D721Med (cell line): ENCODE measurements around the gene AGT.

Experiments
- DNase-seq: peaks from one replicate; pipeline ENCODE4 v3.0.0; 2011; ENCODE audit warnings: low spot score; ENCODE audit not compliant: insufficient read length
- FAIRE-seq: peaks from 2 replicates; lab custom pipeline; 2011; peaks lifted over from hg19 to GRCh38; lab: Jason Lieb, UNC
- TF ChIP-seq, protein P1 (sequence below): IDR thresholded peaks from 2 replicates; pipeline ENCODE4 v1.5.1; 2012; ENCODE audit warnings: mild to moderate bottlenecking, control low read depth; ENCODE audit not compliant: insufficient read depth; ENCODE audit errors: missing control alignments

Gene AGT

DNA sequence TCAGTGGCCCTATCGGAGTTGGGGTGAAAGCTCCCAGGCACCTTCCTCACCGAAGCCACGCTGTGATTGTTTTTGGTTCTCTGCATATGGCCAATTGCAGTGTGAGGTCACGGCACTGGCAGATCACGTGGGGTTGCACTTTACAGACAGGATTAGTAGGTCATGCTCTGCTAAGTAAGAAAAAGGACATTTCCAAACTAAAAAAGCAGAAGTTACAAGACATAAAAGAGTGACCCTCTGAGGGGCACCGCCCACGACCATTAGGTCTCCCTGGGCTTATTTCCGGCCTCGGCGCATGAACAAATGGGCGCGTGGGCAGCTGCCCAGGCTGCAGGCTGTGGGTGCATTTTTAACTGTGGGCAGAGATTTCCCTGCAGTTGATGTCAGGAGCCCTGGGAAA lies 35.2 kb upstream of the AGT start:
- DNase-seq: no peak
- TF ChIP-seq, protein P1, sequence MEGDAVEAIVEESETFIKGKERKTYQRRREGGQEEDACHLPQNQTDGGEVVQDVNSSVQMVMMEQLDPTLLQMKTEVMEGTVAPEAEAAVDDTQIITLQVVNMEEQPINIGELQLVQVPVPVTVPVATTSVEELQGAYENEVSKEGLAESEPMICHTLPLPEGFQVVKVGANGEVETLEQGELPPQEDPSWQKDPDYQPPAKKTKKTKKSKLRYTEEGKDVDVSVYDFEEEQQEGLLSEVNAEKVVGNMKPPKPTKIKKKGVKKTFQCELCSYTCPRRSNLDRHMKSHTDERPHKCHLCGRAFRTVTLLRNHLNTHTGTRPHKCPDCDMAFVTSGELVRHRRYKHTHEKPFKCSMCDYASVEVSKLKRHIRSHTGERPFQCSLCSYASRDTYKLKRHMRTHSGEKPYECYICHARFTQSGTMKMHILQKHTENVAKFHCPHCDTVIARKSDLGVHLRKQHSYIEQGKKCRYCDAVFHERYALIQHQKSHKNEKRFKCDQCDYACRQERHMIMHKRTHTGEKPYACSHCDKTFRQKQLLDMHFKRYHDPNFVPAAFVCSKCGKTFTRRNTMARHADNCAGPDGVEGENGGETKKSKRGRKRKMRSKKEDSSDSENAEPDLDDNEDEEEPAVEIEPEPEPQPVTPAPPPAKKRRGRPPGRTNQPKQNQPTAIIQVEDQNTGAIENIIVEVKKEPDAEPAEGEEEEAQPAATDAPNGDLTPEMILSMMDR: no peak
- no peak for FAIRE-seq

DNA sequence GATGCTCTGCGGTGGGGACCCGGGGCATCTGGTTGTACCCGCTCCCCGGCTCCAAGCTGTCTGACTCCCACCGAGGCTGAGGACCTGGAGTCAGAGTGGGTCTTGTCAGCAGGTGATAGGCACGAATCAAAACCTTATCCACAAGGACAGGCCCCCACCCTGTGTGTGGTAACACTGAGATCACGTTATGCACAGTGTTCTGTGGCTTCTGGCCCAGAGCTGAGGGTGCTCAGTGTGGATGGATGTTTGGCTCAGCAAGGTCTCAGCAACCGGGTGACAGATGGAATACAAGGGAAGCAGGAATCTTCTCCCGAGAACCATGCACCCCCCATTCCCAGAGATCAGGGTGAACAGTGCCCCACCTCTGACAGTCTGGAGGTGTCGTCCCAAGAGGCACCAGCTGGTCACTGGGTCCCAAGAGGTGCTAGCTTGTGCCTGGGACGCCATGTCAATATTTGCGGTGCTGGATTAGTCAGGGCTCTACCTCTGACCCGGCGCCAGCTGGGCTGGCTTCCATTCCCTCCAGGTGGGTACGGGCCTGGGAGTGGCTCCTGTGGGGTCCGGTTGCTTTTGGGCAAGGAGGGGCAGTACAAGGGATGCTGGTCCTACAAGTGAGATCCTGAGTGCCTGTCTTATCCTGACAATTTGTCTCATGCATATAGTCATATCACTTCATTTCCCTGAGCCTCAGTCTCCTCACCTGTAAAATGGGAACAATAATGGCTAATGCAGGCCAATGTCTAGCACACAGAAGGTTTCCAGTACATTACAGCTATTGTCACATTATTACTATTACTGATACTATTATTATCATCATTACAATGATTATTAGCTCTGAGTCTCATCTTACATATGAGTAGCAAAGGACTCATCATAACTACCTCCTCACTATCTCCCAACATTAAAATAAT lies 34.2 kb upstream of the AGT start:
- TF ChIP-seq, protein P1: no peak
- DNase-seq (no peak), FAIRE-seq (no peak)

DNA sequence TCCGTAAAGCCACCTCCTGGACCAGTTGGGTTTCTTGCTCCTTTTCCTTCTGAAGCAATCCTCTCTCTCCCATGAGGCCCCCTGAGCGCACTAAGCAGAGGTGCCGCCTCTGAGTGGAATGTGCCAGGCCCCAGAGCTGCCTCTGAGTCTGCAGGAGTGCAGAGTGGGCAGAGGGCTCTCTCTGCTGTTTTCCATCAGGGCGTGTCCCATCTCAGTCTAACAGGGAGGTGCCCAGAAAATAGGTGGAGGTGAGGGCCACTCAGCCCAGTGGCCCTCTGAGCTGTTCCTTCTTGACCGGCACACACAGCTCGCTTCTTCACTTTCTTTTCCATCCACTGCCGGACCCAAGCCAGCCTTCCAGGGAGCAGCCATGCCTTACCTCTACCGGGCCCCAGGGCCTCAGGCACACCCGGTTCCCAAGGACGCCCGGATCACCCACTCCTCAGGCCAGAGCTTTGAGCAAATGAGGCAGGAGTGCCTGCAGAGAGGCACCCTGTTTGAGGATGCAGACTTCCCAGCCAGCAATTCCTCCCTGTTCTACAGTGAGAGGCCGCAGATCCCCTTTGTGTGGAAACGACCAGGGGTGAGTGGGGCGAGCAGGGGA lies 33.3 kb upstream of the AGT start, which contains the start of gene CAPN9:
TSS of gene CAPN9 (plus strand) at position 262 of the 604 bp plus-strand sequence. CDS start at position 371, 109 bp downstream.
- TF ChIP-seq, protein P1: no peak
- no peak for FAIRE-seq
- DNase-seq: no peak

- DNase-seq (no peak), FAIRE-seq (no peak)
- TF ChIP-seq, protein P1: no peak
Observed at GRCh38 chr1:230746617-230747016, 32.7 kb upstream of the AGT start.

DNA sequence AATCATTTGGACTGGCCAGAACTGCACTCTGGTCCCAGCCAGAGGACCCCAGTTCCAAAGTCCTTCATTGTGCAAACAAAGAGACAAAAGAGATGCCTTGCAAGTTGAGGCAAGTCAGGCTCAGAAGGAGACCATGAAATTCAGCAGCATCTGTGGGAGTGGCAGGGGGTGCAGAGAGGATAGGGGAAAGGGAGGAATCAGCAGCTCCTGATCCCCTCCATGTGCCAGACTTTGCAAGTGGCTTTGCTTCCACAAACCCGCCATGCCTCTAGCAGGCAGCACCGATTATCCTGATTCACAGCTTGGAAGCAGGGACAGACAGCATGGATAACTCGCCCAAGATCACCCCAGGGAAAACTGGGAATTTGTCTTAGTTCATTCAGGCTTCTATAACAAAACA lies 31.1 kb upstream of the AGT start:
- no peak for DNase-seq
- FAIRE-seq: no peak

DNA sequence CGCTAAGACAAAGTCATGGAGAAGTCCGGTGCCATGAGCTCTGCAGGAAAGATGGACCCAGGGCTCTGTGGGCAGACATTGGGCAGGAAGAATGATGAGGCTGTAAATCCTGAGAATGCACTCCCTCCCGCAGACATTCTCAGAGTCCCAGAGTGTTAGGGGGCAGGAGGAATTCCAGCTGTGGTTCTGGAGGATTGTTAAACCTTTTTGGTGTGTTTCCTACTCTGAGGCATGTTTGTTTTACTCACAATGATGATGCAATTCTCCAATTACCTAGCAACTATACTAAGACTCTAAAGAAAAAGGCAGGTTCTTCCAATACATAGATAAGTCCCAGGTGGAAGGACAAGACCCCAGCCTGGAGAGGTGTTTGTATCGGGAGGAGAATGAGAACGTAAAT lies 30.5 kb upstream of the AGT start:
- no peak for FAIRE-seq
- DNase-seq: no peak
- TF ChIP-seq, protein P1: no peak

More for the DNA sequence above, 31.1 kb upstream of the AGT start:
- TF ChIP-seq, protein P1: no peak
